Kidney (tissue), 14 donors: ENCODE results near the gene ZNF441. TPM values are rescaled to one million over a fixed set of nuclear protein-coding genes. Genes with fewer than 3 reads are reported as not detected.

Experiments
- DNase-seq, 5 donors: peaks; one replicate each; pipeline ENCODE4 v3.0.0-alpha.2; 2013 to 2020
- FAIRE-seq: peaks from 2 replicates; lab custom pipeline; 2012; peaks lifted over from hg19 to GRCh38; lab: Jason Lieb, UNC
- H3K27ac ChIP-seq, 2 donors: one replicate each; pipeline ENCODE4 v1.7.0; 2013; ENCODE audit warnings: low read depth in 2 of 2, low read length in 2 of 2, inconsistent platforms in 1 of 2
- H3K27me3 ChIP-seq: one replicate; pipeline ENCODE4 v1.7.1; 2013; ENCODE audit warnings: low read length, inconsistent platforms; ENCODE audit not compliant: control insufficient read depth, insufficient read depth
- H3K36me3 ChIP-seq, 3 donors: one replicate each; pipeline versions ENCODE4 v1.7.0 to v1.7.1; 2013; ENCODE audit warnings: low read length in 3 of 3, control low read depth in 1 of 3, inconsistent platforms in 1 of 3; ENCODE audit not compliant: insufficient read depth in 3 of 3, control insufficient read depth in 2 of 3
- H3K4me1 ChIP-seq, 3 donors: one replicate each; pipeline versions ENCODE4 v1.7.0 to v1.7.1; 2013; ENCODE audit warnings: low read length in 3 of 3, inconsistent platforms in 1 of 3, low read depth in 1 of 3; ENCODE audit not compliant: control insufficient read depth in 2 of 3, insufficient read depth in 2 of 3
- H3K4me3 ChIP-seq, 3 donors: one replicate each; pipeline versions ENCODE4 v1.7.0 to v1.8.1; 2013; ENCODE audit warnings: low read length in 3 of 3, control low read depth in 1 of 3, inconsistent platforms in 1 of 3
- H3K9ac ChIP-seq, 3 donors: one replicate each; pipeline versions ENCODE4 v1.7.0 to v1.7.1; 2013; ENCODE audit warnings: low read length in 3 of 3, control low read depth in 1 of 3, inconsistent platforms in 1 of 3
- H3K9me3 ChIP-seq, 3 donors: one replicate each; pipeline versions ENCODE4 v1.7.0 to v1.7.1; 2013; ENCODE audit warnings: low read length in 3 of 3, control low read depth in 1 of 3, inconsistent platforms in 1 of 3; ENCODE audit not compliant: control insufficient read depth in 2 of 3, insufficient read depth in 1 of 3
- CTCF ChIP-seq: IDR thresholded peaks from 3 replicates; pipeline ENCODE4 v1.5.1; 2012; ENCODE audit warnings: mild to moderate bottlenecking, moderate library complexity, borderline replicate concordance; ENCODE audit not compliant: insufficient read depth; ENCODE audit errors: extremely low read depth
- intact Hi-C: fragments of 100-400 bp; cut with DNase I; formaldehyde crosslinking; loops from one replicate; pipeline ENCODE4 v1.11.1; 2022
- polyA plus RNA-seq: library from polyadenylated mRNA; stranded (reverse); fragments of 350-450 nt; fragmentation: Illumina TruSeq; extraction: RNeasy Lipid Tissue Mini Kit (QIAGEN cat#74804); gene quantifications from one replicate; pipeline ENCODE4 v1.2.3, GENCODE V29; 2014; ENCODE audit warnings: low read depth, low replicate concordance; ENCODE audit not compliant: insufficient read depth
- total RNA-seq: library from RNA; stranded (reverse); fragmentation: NEBNext Ultra II Directional; extraction: Animal tissue kit (Norgen Biotek cat#: 25700); gene quantifications from one replicate; pipeline ENCODE4 v1.2.1, GENCODE V29; 2021
- donor health status: control.
- donor health status: control.
- donor health status: control.
- donor health status: control.
- donor health status: control.
- donor health status: DM: yes; HTN: yes; CAD: no.
- donor health status: Normal renal cell carcinoma (clear cell type).

ZNF441 gene
- total and polyA plus RNA-seq, 2 donors from 2014 or later: 4.4 to 19.3 TPM

DNA sequence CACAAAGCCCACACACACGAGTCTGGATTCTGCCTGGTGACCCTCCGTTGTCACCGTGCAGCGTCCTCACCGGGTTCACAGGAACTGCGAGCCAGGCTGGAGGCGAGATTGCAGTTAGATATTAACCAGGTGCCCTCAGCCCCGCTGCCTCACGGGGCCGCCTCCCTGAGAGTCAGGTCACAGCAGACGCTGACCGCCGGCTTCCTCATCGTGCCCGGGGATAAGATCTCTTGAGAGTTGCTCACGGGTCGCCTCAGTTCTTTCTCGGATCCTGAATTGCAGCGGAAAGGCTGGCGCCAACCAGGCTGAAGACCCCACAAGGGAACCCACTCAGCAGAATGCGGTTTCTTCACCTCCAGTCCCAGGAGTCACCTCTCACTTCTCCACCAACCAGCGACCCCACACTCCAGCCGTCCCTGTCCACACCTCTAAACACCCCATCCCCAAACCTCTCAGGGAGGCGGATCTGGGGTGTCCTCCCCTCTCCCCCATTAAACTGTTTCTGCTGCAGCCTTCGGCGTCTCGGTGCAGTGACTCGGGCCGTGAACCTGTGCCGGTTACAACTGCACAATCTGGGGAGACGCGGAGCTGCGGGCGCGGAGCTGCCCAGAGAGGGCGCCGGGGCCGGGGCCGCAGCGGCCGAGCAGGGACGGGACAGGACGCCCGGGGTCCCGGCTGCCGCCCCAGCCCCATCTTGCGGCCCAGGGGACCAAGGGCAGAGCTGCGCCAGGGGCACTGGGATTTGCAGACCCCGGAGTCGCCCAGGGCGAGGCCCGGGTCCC, 28.6 kb upstream of the ZNF441 start:
- FAIRE-seq: no peak
- H3K27ac ChIP-seq: peak overlapping the region; percentile 84 to 91
- peak overlapping the region; percentile 52 to 84 (median 76) for H3K9ac ChIP-seq
- H3K36me3 ChIP-seq: no peaks in the 10 kb centered on the region
- intact Hi-C loops: no loop called here
- peak; percentile 59 to 92 (median 73) for DNase-seq
- H3K27me3 ChIP-seq: no peaks in the 10 kb centered on the region
- H3K4me1 ChIP-seq: peaks cover 3 to 11% (median 10%) of the 10 kb centered on the region in 3 donors
- no peaks in the 10 kb centered on the region for H3K9me3 ChIP-seq
- TF ChIP-seq CTCF: no peak
- peak overlapping the region; percentile 76 to 90 (median 86) for H3K4me3 ChIP-seq

GRCh38 chr19:11738746-11739620, 27.8 kb upstream of the ZNF441 start, which contains the start of gene ZNF823:
TSS of gene ZNF823 (minus strand) at chr19:11738946. CDS start at chr19:11738819, 127 bp downstream.
- intact Hi-C loops: no loop called here
- TF ChIP-seq CTCF: no peak

GRCh38 chr19:11745869-11746268, 20.9 kb upstream of the ZNF441 start:
- no peak overlapping the region for H3K27ac ChIP-seq
- H3K36me3 ChIP-seq: no peaks in the 10 kb centered on the region
- H3K4me3 ChIP-seq: no peak overlapping the region
- FAIRE-seq: no peak
- H3K9ac ChIP-seq: no peak overlapping the region
- H3K4me1 ChIP-seq: no peaks in the 10 kb centered on the region
- H3K27me3 ChIP-seq: no peaks in the 10 kb centered on the region
- TF ChIP-seq CTCF: no peak
- DNase-seq: peak in 4 of 5 donors; percentile 45 to 66 (median 56)
- intact Hi-C loops: no loop called here
- H3K9me3 ChIP-seq: peaks cover 0 to 5% (median 2%) of the 10 kb centered on the region in 3 donors

More at GRCh38 chr19:11738746-11739620, 27.8 kb upstream of the ZNF441 start, which contains the start of gene ZNF823:
- FAIRE-seq: peak; percentile 99
- Histone ChIP-seq H3K9me3 (no peaks in the 10 kb centered on the region), H3K27ac (peak within 1 kb of the TSS; percentile 84 to 91), H3K27me3 (no peaks in the 10 kb centered on the region), H3K36me3 (no peaks in the 10 kb centered on the region), H3K4me1 (peaks cover 3 to 11% (median 10%) of the 10 kb centered on the region in 3 donors), H3K4me3 (peak within 1 kb of the TSS; percentile 76 to 90 (median 86)), H3K9ac (peak within 1 kb of the TSS; percentile 52 to 84 (median 76))
- peak; percentile 99 to 100 (median 100) for DNase-seq
